GM18526 (cell line): ENCODE measurements around the gene N4BP2.
A peak's percentile ranks its signal among the peaks of the same experiment; 100 is the strongest.

ENCODE experiments used
- POLR2A ChIP-seq: IDR thresholded peaks from 3 replicates; pipeline ENCODE4 v1.6.1; 2011; ENCODE audit not compliant: insufficient read length; ENCODE audit errors: extremely low read depth

N4BP2 gene

GRCh38 chr4:40205259-40206198 is 148.9 kb downstream of the N4BP2 start:
- TF ChIP-seq POLR2A: peak; percentile 26

- no peak for TF ChIP-seq POLR2A
Measured at GRCh38 chr4:40206426-40206825, 149.8 kb downstream of the N4BP2 start.
